Fibroblast of villous mesenchyme (primary cell): Measurements from ENCODE around the gene ZNF490. TPM values are rescaled to one million over a fixed set of nuclear protein-coding genes. Genes with fewer than 3 reads are reported as not detected.

Source experiments
- DNase-seq: peaks from one replicate; pipeline ENCODE4 v3.0.0-alpha.2; 2010; ENCODE audit warnings: low read depth
- H3K4me3 ChIP-seq: 2 replicates; pipeline ENCODE4 v1.5.1; 2011; ENCODE audit warnings: low read depth, mild to moderate bottlenecking, low read length
- CTCF ChIP-seq: IDR thresholded peaks from 2 replicates; pipeline ENCODE4 v1.5.1; 2012; ENCODE audit warnings: low read depth, mild to moderate bottlenecking, low read length; ENCODE audit not compliant: insufficient read depth
- total RNA-seq: library from RNA; depleted of rRNA; stranded (reverse); fragments of >200 nt; gene quantifications from 2 replicates; pipeline ENCODE4 v1.2.3, GENCODE V29; 2012

ZNF490 gene
- 5.2 and 7.8 TPM in 2 replicates for total RNA-seq

GRCh38 chr19:12610540-12611360 lies at the start of gene ZNF490, which contains the start of gene ZNF791:
Gene ZNF490, minus strand, starts transcription at chr19:12610813. Its CDS starts 133 bp downstream, at chr19:12610680.
Gene ZNF791, plus strand, starts transcription at chr19:12610920. Its CDS starts 160 bp downstream, at chr19:12611080.
- H3K4me3 ChIP-seq, result peak within 1 kb of the TSS; percentile 100
- peak; percentile 98 for DNase-seq
- TF ChIP-seq CTCF, result no peak

GRCh38 chr19:12657966-12658365 lies 47.4 kb upstream of the ZNF490 start:
- no peak for DNase-seq

DNA sequence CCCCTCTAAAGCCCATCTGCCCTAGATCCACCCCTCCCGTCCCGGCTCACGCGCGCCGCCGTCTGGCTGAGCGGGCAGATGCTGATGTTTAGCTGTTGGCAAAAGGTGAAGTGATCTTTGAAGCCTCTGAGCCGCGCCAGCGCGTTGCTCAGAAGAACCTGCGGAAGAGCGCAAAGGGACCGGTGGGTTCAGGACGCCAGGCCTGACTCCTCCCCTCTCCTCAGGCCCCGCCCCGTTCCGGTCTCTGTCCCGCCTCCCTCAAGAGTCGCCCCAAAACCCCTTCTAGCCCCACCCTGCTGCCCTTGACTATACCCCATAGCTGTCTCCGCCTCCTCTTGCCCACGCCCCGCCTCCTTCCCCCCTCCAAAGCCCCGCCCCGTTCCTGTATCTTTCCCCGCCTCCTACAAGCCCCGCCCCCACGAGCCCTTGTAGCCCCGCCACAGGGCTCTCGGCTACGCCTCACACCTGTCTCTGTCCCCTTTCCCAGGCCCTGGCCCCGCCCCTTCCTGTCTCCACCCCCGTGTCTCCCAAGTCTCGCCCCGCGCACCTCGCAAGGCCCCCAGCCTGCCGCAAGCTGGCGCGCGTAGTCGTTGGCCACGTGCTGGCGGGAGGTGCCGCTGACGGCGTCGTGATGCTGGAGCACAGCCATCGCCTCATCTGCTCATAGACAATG lies 46.4 kb upstream of the ZNF490 start:
- no peak for TF ChIP-seq CTCF
- H3K4me3 ChIP-seq, result no peak overlapping the region
- no peak for DNase-seq

More at GRCh38 chr19:12657966-12658365, 47.4 kb upstream of the ZNF490 start:
- H3K4me3 ChIP-seq, result no peak overlapping the region
- no peak for TF ChIP-seq CTCF

DNA sequence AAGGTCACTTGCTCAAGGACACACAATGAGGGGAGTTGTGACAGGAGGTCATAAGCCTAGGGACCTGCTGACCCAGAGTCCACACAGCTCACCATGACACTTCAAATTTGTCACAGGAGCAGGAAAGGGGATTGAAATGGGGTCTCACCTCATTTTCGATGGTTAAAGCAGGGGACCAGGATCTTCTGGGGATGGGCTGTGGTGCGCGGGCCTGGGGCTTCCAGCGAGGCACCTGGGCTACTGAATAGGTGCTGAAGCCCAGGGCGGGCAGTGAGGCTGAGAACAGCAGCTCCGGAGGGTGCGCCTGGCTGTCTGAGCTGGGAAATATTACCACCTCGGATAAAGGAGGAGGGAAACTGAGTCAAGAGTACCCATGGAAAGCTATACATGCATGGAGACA lies 44.9 kb upstream of the ZNF490 start:
- no peak for DNase-seq
- TF ChIP-seq CTCF, result no peak
- H3K4me3 ChIP-seq, result no peak overlapping the region

- DNase-seq, result no peak
- no peak for TF ChIP-seq CTCF
Observed at GRCh38 chr19:12652219-12652618, 41.6 kb upstream of the ZNF490 start.

DNA sequence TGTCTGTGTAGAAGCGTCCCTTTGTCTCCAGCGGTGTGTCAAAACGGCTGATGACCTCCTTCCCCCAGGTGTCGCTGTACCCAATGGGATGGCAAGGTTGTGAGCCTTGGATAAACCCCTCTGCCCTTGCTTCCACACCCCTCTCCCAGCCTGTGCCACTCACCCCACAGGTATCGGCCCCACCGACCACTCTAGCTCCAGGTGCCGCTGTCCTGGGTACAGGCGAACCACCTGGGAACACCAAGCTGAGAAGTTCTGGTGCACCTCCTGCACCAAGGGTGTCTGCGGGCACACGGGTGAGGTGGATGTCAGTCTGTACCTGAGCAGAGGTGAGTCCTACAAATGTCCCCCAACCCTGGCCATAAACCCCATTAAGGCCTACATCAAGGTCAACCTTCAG lies 39.3 kb upstream of the ZNF490 start:
- DNase-seq, result no peak
- H3K4me3 ChIP-seq, result no peak overlapping the region

More at GRCh38 chr19:12652219-12652618, 41.6 kb upstream of the ZNF490 start:
- no peak overlapping the region for H3K4me3 ChIP-seq

More for the DNA sequence above, 39.3 kb upstream of the ZNF490 start:
- TF ChIP-seq CTCF, result no peak
